Stimulated activated CD4-positive, alpha-beta T cell treated with anti-CD3 and anti-CD28 coated beads, Interleukin-1b, Interleukin-23, amount 100 ng/mL, for 24 hours (primary cell): ENCODE measurements around the gene PIK3IP1.
"Not testable (repeated sequence)": the region's sequence is repeated elsewhere in the genome, so short reads cannot be mapped to it uniquely, and the experiment has no call there.

Experiments
- DNase-seq, 4 experiments: peaks; one replicate each; pipeline ENCODE4 v3.0.0-alpha.2; 2020; ENCODE audit warnings: low read depth in 4 of 4, low spot score in 1 of 4

PIK3IP1 gene

GRCh38 chr22:31253949-31254348 lies 38.3 kb downstream of the PIK3IP1 start:
- no peak for DNase-seq

GRCh38 chr22:31250740-31251600 lies 41.3 kb downstream of the PIK3IP1 start:
- no peak for DNase-seq

DNA sequence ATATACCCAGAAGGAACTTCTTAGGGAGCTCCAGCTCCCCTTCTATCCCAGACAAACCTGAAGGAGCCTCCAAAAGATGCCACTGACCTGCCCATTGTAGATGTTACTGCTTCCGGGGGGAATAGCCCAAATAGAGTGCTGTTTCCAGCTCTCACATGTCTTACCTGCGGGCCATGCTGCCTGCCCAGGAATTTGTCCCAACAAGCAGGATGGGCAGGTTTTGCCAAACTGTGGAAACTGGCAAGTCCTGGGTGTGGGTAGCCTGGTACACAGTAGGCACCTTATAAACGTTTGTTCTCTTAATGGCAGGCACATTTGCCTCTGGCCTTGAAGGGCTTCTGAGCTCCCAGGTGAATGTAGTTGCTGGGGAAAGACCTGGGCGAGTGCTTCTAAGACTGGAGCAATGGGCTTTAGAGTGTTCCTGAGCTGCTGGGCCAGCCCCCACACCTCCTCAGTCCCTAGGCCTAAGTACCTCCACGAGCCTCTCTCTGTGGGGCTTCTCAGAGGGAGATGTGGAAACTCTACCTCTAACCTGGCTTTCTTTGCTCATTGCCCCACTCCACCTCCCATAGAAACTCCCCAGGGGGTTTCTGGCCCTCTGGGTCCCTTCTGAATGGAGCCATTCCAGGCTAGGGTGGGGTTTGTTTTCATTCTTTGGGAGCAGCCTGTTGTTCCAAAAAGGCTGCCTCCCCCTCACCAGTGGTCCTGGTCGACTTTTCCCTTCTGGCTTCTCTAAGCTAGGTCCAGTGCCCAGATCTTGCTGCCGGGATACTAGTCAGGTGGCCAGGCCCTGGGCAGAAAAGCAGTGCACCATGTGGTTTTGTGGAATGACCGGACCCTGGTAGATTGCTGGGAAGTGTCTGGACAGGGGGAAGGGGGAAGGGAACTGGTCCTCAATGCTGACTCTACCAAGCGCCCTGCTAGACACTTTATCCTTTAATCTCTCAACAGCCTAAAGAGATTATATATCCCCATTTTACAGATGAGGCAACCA lies 43.0 kb downstream of the PIK3IP1 start:
- no peak for DNase-seq

DNA sequence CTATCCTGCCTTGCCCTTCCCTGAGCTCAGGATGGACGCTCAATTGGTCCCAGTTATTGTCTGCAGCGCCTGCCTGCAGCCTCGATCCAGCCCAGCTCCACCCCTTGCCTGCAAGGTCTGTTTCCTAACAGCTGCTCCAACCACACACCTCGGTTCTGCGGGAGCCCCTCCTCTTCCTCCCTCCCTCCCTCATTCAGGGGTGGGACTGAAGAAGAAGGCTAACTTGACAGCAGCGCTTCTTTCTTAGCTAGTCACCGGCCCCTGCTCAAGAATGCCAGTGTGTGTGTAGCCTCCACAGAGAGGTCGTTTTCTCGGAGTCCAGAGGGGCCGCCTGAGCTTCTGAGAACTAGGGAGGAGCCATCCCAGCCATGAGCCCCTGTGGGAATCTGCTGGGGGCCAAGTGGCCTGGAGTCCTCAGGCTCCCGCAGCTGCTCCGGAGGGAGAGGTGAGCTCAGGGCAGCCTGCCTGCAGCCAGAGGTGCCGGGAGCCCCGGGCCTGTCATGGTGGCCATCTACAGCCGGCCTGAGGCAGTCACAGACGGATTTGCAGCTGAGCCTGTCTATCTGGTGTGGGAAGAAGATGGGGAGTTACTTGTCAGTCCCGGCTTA lies 44.0 kb downstream of the PIK3IP1 start:
- DNase-seq = peak in 3 of 4 experiments; percentile 25 to 46 (median 39)

- DNase-seq = no peak
Observed at GRCh38 chr22:31247726-31248125, 44.6 kb downstream of the PIK3IP1 start.

DNA sequence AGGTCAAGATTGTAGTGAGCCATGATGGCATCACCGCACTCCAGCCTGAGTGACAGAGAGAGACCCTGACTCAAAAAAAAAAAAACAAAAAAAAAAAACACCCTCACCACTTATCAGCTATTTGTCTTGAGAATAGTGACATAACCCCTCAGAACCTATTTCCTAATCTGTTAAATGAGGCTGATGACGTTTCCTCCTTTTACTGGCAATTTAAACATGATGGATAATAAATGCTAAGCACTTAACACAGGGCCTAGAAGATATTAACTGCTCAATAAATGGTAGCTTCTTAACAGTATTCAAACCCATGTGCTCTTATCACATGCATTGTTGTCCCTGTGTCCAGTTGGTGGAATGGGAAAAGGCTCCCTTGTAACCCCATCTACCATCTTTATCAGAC lies 45.6 kb downstream of the PIK3IP1 start:
- DNase-seq = no peak

GRCh38 chr22:31245998-31246397 lies 46.3 kb downstream of the PIK3IP1 start:
- DNase-seq = not testable (repeated sequence)

GRCh38 chr22:31244943-31245451 lies 47.3 kb downstream of the PIK3IP1 start:
- no peak for DNase-seq

DNA sequence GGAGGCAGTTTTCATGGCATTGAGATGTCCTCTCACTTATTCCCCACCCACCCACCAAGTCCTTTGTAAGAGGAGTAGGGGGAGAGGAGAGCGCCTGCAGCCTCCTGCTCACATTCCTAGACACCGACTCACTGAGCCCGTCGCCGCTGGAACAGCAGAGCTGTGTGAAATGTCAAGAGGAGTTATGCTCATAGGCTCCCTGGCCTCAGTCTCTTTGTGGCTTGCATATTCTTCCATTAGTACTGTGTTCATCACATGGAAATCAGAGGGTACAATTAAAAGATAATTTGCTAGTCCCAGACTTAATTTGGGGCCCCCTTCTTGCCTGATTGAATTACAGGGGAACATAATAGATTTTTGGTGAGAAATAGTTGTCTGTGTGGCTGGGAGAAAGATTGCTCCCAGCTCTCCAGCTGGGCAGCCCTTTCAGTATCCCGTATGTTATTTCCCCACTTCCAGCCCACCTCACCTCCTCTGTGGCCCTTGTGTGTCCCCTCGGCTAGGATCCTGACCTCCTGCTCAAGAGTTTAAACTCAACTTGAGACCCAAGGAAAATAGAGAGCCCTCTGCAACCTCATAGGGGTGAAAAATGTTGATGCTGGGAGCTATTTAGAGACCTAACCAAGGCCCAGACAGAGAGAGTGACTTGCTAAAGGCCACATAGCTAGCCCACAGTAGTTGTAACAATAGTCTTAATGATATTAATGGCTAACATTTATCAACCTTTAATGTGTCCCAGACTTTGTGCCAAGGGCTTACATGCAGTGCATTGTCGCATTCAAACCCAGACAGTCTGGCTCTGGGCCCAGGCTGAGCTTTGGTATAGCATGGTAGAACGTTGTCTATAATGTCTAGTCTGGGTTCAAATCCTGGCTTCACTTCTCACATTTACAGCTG lies 48.0 kb downstream of the PIK3IP1 start:
- DNase-seq = no peak

GRCh38 chr22:31243339-31244045 lies 48.8 kb downstream of the PIK3IP1 start:
- DNase-seq = no peak

GRCh38 chr22:31241936-31242335 lies 50.4 kb downstream of the PIK3IP1 start:
- no peak for DNase-seq

DNA sequence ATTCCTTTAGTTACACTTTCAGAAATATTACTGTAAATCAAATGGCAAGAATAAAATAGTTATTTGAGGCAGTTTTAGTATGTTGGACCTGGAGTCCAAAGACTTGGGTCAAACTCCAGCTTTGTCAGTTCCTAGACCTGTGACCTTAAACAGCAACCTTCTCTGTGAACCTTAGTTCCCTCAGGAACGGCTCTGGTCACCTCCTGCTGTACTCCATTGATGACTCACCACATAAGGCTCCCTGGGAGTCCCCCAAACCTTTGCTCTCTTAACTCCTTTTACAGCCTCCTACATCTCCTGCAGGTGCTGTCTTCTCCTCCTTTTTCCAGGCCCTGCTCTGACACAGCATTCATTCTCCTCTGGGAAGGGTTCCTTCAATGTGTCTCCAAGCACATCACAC lies 51.1 kb downstream of the PIK3IP1 start:
- no peak for DNase-seq

GRCh38 chr22:31239771-31240370 lies 52.4 kb downstream of the PIK3IP1 start:
- DNase-seq = no peak

GRCh38 chr22:31238057-31238456 lies 54.2 kb downstream of the PIK3IP1 start:
- DNase-seq = no peak

- DNase-seq = not testable (repeated sequence)
Observed at GRCh38 chr22:31236044-31236443, 56.2 kb downstream of the PIK3IP1 start.

DNA sequence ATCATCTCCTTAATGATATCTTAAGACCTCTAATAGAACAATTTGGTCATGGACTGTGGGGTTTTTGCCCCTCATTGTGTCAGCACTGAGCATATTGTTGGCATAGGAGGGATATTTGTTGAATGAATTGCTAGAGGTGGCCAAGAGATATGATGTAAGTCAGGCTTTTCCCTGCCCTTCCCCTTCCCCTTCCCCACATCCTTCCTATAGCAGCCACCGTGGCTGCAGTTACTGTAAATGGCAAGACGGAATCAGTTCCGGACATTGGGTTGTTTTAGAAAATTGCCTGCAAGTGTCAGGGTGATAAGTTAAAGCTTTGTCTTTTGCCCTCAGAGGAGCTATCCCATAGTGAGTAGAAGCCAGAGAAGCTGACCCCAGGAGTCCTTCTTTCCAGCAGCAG lies 57.2 kb downstream of the PIK3IP1 start:
- no peak for DNase-seq

DNA sequence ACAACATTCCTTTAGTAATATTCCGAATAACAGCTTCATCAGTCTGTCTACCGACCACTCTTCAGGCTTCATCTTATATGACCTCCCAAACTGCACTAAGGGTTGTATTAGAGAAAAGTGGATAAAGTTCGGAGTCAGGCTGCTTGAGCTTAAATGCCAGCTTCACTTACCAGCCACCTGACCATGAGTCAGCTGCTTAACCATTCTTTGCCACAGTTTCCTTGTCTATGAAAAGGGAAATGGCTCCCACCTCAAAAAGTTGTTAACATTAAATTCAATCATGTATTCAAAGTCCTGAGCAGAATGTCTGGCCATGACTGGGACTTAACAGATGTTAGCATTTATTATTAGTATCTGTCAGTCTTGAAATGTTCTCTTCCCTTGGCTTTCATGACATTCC lies 59.3 kb downstream of the PIK3IP1 start:
- no peak for DNase-seq
